ENCODE results near the gene C6orf15. TPM values are rescaled to one million over a fixed set of nuclear protein-coding genes. Genes with fewer than 3 reads are reported as not detected.

C6orf15 gene
- total RNA-seq, 1 experiment from 2014 or later, result not detected

GRCh38 chr6:31111712-31112111, 663 bp downstream of the C6orf15 start (continued):
- no peak for TF ChIP-seq ZNF263 (CRISPR knock-in tag; IDR thresholded peaks at IDR 0.05; ENCODE audit: low read depth)
- no peak for TF ChIP-seq FOXJ3 (CRISPR knock-in tag; IDR thresholded peaks at IDR 0.05; ENCODE audit: borderline replicate concordance)
- no peak for TF ChIP-seq PREB (CRISPR knock-in tag; IDR thresholded peaks at IDR 0.05; ENCODE audit: borderline replicate concordance)
- TF ChIP-seq NFATC4 (CRISPR knock-in tag; IDR thresholded peaks at IDR 0.05), result no peak

- Mint-ChIP-seq H3K36me3 (no peaks in the 10 kb centered on the region), H3K27ac (0 out of 2 replicates have a peak overlapping the region, but pooled peaks have one; percentile 41), H3K27me3 (ENCODE audit: low read depth) (peaks cover 31% of the 10 kb centered on the region), H3K4me3 (no peak overlapping the region), H3K9me3 (no peaks in the 10 kb centered on the region), H3K4me1 (peaks cover 39% of the 10 kb centered on the region)
- TF ChIP-seq KAT7 (CRISPR knock-in tag; IDR thresholded peaks at IDR 0.05; ENCODE audit: borderline replicate concordance), result no peak
- TF ChIP-seq AR (CRISPR knock-in tag; IDR thresholded peaks at IDR 0.05), result no peak
- no peak for TF ChIP-seq ARID4B (CRISPR knock-in tag; IDR thresholded peaks at IDR 0.05; ENCODE audit: borderline replicate concordance)
- no peak for TF ChIP-seq GRHL2 (CRISPR knock-in tag; IDR thresholded peaks at IDR 0.05; ENCODE audit: insufficient replicate concordance, severe bottlenecking)
- TF ChIP-seq ELF4 (CRISPR knock-in tag; IDR thresholded peaks at IDR 0.05; ENCODE audit: low read depth), result no peak
- no peak for TF ChIP-seq IRF2 (CRISPR knock-in tag; IDR thresholded peaks at IDR 0.05; ENCODE audit: borderline replicate concordance, low read depth)
- TF ChIP-seq TEAD1 (CRISPR knock-in tag; IDR thresholded peaks at IDR 0.05), result no peak
- TF ChIP-seq MYBL2 (CRISPR knock-in tag; IDR thresholded peaks at IDR 0.05), result no peak
- no peak for TF ChIP-seq ZNF671 (CRISPR knock-in tag; IDR thresholded peaks at IDR 0.05)
- TF ChIP-seq SMAD3 (CRISPR knock-in tag; IDR thresholded peaks at IDR 0.05; ENCODE audit: borderline replicate concordance), result no peak
- TF ChIP-seq E2F4 (CRISPR knock-in tag; IDR thresholded peaks at IDR 0.05; ENCODE audit: borderline replicate concordance, low read depth), result no peak
- TF ChIP-seq NFE2L1 (CRISPR knock-in tag; IDR thresholded peaks at IDR 0.05), result no peak
- no peak for TF ChIP-seq PREB (CRISPR knock-in tag; IDR thresholded peaks at IDR 0.05; ENCODE audit: borderline replicate concordance)
- no peak for TF ChIP-seq ZNF138 (CRISPR knock-in tag; conservative IDR thresholded peaks at IDR 0.05)
- no peak for TF ChIP-seq EMX1 (CRISPR knock-in tag; IDR thresholded peaks at IDR 0.05)
- no peak for TF ChIP-seq ZNF232 (CRISPR knock-in tag; IDR thresholded peaks at IDR 0.05)
- CTCF ChIA-PET, result interaction anchor here (0.6 to 11.0 kb wide), 15 partner anchors 8 to 570 kb away, joined by 3 to 90 read pairs (median 4); partner anchors contain the start of gene TCF19
- ATAC-seq, result peak; percentile 71
- POLR2A ChIA-PET, result no interaction called here
- DNase-seq (ENCODE audit: low spot score), result no peak
Measured at GRCh38 chr6:31110825-31111582, 1.4 kb downstream of the C6orf15 start.

Data from WTC11 (cell line).